GM18868 (cell line): ENCODE results near the gene CRYBA2.

Experiments
- ATAC-seq: cut with Tn5 transposase; IDR thresholded peaks from one replicate; pipeline ENCODE4 v1.9.1; 2021; ENCODE audit warnings: mild to moderate bottlenecking, moderate library complexity; ENCODE audit not compliant: unreplicated experiment

CRYBA2 gene

DNA sequence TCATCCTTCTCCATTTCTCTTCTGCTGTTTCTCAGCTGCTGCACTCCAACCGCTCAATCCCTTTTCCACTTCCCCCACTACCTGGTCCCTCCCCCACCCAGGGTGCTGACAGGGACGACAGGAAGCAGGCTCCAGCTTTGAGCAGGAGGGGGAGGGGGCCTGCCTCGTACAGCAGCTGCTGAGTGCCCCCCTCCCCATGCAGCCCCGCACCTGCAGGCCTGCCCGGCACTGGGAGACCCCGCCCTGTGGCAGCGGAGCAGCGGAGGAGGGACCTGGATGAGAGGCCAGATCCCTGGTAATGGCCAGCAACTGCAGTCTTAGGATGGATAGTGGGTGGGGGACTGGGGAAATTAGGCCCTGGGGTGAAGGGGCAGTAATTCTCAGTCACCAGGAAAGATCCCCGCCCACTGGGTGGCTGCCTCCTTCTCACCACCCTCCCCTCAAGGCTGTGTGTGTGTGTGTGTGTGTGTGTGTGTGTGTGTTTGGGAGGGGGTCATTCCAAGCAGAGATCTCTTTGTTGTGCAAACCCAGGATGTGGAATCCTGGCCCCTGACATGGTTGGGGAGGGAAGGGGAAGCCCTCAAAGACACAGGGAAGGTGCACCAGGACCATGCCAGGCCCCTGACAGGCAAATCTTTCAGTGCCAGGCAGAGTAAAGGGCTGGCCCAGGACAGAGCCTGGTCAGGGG is 6.8 kb upstream of the CRYBA2 start:
- no peak for ATAC-seq

DNA sequence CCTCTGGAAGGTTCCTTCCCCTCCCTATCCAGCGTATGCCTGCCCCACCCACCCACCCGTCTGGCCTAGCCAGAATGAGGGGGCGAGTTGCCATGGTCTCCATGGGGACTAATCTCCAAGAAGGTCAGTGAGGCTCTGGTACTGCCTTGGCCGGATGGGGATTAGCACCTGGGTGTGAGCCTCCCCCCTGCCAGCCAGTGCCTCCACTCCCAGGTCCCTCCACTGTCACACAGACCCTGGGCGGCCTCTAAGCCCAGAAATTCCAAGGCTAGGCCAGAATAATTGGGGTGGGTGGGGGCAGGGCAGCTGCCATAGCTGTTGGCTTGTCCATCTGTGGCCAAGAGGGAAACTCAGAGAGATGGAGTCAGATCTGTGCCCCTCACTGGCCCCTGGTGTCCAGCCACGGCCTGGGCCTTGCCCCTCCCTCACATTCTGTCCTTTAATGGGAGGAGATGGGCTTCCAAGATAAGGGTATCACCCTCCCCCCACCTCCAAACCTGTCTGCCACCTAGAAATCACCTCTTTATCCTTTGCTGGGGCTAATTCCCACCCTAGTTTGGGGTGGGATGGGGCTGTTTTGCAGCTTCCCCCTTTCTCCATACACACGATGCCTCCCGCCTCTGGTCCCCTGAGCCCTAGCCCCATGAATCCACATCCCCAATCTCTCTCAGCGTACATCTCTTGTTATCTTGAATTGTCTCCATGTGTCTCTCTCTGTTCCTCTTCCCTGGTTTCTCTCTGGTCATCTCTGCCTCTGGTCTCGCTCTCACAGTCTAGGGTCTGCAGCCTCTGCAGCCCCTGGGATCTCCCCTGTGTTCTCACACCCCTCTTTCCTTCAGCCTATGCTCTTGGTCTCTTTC is 6.0 kb upstream of the CRYBA2 start:
- ATAC-seq = no peak

DNA sequence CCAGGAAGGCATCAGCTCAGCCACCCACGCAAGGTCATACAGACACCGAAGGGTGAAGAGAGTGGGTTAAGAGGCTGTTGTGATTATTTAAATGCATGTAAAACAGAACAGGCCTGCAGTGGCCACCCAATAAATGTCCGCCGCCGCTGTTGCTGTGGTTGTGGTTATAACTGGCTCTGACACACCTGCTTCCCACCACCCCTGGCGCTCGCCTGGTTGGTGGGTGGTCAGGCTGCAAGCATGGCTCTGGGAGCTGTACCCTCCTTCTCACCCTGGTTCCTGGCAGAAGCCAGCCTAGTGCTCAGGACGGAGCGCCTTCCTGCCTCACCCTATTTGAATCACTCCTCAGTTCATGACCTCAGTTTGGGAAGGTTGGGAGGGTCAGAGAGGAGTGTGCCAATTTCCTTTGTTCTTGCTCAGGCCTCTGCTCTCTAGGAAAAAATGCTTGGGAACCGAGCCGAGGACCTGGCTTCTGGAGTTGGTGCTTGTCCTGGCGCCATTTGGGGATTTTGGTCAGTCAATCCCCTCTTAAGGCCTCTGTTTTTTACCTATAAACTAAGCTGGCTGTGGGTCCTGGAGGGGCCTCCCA is 5.3 kb upstream of the CRYBA2 start:
- no peak for ATAC-seq

DNA sequence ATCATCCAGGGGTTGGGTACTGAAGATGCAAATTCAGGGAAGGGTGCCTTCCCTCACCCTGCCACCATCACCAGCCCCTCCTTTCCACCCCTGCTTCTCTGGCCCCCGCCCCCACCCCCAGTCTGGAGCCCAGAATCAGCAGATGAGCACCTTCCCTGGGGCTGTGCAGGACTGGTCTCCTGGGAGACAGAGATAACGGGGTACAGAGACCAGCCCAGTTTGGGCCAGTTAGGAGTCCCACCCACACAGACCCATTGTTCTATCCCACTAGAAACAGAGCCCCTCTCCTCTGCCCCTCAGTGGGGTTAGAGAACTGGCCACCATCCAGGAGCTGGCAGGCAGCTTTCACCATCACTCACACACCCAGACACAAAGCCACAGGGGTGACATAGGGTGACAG is 4.5 kb upstream of the CRYBA2 start:
- ATAC-seq = no peak

DNA sequence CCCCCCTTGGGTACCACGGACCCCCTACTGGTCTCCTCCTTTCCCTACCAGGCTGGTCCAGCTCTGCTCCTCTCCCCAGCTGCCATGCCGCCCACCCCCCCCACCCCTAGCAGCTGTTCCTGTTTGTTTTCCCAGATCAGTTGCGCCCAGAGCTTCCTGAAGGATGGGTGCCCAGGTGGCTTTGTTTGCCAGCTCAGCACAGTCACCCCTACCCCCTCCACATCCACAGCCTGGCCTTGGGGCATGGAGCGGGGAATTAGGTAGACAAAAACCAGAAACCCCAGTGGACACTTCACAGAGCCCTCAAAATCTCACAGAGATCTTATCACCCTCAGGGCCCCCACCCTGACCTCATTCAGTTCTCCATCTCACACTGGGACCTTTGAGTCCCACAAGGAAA is 3.7 kb upstream of the CRYBA2 start:
- ATAC-seq = no peak

DNA sequence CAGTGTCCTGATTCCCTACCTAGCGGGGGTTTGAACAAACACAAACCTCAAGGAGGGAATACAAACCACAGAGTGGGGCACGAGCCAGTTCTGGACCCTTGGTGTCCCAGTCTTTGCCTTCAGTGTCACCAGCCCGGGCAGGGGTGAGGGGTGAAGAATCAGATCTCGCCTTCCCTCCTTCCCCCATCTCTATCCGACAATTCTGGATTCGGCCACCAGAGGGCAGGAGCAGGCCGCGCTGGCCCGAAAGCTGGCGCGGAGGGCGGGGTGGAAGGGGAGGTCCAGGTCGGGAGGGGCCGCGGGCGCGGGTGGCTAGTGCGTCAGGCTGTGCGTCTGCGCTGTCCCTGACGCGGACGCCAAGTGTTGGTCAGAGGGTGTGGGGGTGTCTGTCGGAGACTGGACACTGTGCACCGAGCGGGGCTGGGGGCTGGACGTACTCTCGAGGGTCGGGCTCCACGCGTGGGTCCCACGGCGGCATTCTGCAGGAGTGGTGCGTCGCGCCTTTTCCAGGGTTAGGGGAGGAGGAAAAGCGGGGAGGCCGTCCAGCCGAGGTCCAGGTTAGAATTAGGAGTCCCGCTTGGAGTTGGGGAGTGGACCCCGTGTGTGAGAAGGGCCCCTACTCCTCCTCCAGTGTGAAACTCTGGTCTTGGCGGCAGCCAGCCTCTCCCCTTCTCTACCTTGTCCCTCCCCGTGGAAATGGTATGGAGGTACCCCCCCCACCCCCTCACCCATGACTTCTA is 2.9 kb upstream of the CRYBA2 start:
- ATAC-seq = peak; percentile 72

DNA sequence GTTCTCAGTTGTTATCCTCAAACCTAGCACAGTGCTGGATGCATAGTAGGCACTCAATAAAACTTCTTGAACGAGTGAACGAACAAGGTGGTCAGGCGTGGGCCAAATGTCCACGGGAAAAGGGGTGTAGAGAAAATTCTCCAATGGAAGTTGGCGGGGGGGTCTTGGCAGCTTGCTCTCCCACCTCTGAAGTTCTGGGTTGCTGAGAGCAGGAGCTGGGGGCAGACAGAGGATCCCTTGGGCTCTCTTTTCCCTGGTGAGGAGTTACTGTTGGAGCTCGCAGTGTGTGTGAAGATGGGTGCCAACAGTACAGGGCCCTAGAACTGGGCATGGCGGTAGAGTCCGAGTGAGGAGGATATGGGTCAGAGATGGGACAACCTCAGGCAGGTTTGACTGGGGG is 2.3 kb upstream of the CRYBA2 start:
- no peak for ATAC-seq

DNA sequence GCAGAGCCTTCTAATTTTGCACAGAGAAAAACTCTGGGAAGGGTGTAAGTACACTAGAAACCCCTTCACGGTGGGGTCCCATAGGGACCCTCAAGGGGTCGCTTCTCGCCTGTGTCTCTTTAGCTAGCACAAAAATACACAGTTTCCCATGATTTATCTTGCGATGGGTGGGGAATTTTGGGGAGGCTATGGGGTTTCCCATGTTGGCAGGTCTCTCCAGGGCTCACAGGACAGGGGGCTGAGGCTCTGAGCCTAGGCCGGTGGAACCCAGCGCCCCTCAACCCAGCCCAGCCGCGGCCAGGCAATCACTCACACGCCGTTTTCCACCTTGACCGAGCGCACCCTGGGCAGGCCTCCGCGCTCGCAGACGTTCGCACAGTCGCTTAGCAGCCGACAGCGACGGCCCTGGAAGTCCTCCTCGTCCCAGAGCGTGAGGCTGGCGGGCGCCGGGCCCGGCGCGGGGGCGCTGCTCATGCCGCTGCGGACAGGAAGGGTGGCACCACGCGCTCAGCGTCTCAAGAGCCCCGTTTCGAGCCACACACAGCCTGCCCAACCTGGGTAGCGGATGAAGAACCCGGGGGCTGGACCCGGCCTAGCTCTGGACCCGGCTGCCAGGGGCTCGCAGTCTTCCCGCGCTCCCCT is 398 bp downstream of the CRYBA2 start:
- no peak for ATAC-seq

DNA sequence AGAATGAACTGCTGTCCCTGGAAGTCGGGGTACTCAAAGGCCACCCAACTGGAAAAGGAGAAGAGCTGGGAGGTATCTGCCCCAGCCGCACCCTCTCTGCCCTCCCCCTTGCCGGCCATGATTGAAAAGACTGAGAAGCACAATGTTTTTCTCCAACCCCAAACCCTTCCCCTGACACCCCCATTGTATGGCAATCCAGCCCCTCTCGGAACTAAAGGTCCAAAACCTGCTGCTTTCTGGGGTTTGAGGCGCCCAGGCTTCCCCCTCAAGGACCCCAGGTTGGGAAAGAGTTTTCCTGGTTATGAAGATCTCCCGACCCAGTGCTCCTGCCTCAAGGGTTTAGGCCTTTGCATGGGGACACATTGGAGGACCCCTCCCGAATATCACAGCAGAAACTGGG is 1.0 kb downstream of the CRYBA2 start:
- ATAC-seq = no peak

DNA sequence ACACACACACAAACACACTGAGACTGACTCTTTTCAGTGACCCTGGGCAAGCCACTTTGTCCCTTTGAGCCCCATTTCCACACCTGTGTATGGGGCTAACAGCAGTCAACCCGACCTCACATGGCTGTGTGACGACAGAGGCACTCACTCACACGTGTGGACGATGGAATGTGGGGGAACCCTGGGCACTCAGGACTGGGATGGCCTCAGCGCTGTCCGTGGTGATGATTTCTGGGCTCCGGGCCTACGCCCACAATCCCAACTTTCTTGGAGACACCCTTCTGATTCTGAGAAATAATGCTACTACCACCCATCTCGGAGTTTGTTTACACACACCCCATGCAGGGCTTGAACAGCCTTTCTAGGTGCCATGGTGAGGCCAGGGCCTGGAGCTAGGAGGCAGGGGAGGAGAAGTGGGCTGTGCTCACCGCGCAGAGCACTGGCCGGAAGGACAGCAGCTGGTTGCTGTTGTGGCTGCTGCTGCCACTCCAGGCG is 1.5 kb downstream of the CRYBA2 start:
- ATAC-seq = no peak

DNA sequence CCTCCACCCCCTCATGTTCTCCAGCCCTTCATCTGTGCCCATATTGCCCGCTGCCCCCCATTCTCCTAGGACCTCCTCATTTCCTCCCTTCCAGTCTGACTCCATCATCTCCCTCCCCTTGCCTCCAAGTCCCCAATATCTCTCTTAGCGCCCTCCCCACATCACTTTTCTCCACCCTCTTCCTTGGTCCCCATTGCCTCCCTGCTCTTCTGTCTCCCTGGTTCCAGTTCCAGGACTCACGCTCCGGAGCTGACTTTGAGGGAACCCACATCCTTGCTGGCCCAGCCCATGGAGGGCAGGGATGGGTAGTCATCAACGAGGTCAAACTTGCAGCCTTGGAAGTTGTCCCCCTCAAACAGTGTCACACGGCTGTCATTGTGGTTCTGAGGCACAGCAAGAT is 2.6 kb downstream of the CRYBA2 start:
- ATAC-seq = no peak

DNA sequence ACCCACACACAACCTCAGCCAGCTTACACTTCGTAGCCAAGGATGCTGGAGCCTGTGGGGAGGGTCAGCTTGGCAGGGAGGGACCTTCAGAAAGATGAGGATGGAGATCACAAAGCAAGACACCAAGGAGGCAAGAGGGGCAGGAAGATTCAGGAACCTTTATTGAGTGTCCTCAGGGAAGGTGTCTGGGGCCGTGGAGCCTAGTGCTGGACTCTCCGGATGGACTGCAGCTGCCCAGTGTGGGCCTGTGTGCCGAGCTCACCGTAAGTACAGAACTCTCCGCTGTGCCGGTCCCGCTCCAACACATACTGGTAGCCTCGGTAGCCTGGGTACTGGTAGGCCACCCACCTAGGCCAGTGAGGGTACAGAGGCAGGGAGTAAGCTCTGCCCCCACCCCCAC is 3.2 kb downstream of the CRYBA2 start:
- ATAC-seq = no peak

DNA sequence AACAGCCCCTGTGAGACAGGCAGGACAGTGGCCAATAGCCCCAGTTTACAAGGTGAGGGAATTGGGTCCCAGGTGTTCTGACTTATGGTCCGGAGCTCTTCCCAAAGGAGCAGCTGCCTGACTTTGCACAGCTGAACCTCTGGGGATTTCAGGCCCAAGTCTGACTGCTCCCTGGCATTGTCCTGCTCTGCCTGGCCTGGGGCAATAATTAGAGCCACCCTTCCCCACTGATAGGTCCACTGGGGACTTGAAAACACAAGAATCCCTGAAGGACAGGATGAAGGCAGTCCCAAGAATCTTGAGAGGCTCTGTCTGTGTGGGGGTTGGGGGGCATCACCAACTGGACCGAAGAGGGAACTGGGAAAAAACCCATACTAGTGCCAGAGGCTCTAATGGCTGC is 4.6 kb downstream of the CRYBA2 start:
- ATAC-seq = no peak

DNA sequence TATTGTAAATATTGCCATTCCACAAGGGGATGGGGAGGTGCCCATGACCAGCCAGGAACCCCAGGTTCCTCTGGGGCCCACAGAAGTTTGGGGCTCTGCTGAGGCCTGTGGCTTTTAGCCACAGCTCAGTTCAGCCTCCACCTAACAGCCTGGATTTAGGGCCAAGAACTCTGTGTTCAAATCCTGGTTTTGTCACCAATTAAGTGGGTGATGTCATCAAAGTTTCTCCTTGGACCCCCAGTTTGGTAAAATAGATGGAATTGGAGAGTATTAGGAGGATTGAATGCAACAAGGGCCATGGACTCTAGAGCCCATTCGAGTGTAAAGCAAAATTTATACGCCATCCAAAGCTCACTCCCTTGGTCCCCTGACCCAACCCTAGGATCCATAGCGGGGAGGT is 5.1 kb downstream of the CRYBA2 start:
- ATAC-seq = no peak

DNA sequence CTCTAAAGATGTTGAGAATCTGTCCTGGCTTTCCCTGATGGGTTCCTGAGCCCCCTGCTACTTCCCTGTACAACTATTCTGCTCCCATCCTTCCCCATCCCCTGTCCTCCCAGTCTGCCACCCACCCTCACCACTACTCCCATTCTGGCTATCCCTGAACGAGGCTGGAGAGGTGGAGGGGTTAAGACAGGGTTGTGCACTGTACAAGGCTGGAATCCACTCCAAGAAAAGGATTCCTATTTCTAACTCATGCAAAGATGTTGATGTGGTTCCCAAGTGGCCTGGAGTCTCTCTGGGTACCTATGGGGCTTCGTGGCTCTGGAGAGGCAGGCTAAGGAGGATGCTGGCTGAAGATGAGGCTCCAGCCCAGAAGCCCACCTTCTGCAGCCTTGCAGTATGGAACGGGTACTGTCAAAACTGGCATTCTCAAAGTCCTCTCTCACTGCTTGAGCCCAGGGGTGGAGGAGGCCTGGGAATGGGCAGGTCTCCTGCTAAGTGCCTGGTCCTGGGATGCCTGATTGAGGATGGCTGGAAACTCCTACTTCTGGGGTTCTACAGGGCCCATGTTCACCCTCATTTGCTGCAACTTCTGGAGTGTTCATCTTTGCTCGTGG is 7.0 kb downstream of the CRYBA2 start:
- ATAC-seq = no peak

DNA sequence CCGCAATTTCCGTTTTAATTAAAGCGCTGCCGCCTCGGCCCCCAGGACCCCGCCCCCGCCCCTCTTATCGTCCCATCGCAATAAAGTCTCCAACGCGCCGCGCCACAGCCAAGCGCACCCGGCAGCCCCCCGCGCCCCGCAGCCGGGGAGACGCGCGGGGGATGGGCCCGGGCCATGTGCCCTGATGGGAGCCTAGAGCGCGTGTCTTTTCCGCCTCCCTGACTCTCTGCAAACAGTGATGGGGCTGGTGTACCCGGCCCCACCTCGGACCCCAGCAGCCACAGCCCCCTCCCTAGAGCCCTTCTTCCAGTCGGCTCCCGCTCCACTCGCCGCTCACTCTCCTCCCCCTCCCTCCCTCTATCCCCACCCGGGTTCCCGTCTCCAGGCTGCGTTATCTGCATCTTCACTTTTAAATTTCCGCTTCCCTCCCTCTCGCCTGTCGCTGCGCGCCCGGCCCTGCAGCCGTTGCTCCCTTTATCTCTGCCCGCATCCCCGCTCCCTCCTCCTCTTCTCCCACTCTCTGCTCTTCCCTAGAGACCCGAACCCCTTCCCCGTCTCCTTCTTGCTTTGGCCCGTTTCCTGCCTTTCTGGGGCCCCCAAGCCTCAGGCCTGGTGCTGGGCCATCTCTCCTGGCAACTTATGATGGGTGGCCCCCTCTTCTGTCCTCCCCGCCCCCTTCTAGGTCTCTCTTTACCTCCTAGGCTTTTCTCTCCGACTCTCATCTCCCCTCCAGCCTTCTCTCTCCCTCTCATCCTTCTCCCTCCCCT is 7.7 kb downstream of the CRYBA2 start:
- no peak for ATAC-seq

DNA sequence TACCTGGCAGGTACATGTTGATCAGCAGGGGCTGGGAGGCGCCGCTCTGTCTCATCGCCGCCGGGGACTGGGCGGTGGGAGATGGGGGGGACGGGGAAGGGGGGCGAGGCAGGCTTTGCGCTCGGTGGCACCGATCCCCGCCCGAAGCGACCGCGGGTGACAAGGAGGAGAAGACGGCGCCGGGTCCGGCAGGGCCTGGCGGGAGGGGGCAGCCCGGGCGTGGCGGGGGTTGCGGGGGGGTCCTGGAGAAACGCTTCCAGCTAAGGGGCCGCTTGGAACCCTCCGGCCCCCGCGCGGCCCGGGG is 8.2 kb downstream of the CRYBA2 start, which contains the start of gene FEV:
Gene FEV, minus strand, starts transcription at position 164 of the 304 bp plus-strand sequence. Its CDS starts 109 bp downstream, at position 55.
- ATAC-seq = no peak

DNA sequence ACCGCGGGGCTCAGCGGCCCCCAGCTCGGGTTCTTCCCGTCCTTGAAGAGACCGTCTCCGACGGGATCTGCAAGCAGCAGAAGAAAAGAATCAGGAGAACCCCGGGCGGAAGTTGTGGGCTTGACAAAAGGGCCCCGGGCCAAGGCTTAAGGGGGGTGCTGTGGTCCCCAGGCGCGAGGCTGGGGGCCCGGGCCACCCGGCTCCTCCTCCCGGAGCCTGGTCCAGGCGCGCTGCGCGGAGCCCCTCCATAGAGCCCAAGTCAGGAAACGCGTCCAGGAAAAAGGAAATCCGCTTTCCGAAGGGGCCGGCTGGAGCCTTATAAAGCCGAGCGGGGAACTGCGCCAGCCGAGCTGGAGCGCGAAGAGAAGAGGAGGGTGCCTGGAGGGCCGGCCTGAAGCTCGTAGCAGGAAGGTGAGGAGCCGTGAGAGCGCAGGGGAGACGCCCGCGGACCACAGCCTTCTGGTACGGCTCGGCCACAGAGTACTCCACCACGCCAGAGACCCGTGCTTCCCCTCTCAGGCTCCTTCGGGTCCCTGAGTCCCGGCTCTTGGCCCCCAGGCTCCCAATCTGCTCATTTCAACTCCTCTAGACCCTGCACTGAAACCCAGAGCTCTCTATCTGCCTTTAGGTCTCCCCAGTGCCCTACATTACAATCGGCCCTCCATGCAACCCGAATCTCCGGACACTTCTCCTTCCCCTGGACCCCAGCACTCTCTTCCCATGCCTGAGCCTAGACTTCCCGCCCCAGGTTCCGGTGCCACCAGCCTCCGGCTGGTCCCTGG is 8.8 kb downstream of the CRYBA2 start:
- no peak for ATAC-seq

DNA sequence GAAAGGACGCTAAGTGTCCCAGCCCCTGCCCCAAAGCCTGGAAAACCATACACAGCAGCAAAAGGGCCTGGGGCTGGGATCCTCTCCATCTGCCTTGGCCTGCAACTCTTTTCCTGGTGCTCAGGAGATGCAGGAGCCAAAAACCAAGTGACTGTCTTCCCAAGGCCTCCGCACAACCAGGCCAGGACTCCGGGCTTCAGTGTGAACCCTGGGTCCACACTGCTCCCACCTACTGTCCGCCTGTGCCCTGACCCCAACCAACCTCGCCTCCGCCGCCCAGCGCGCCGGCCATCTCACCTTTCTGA is 9.3 kb downstream of the CRYBA2 start:
- ATAC-seq = no peak
